Spleen (tissue), 7 donors: Measurements from ENCODE around the gene ACOXL.

ENCODE experiments used
- POLR2A ChIP-seq, 3 donors: fragments of 450-650 bp; IDR thresholded peaks; one replicate each; pipeline ENCODE4 v1.5.1; 2017; ENCODE audit warnings: antibody characterized with exemption in 3 of 3, mild to moderate bottlenecking in 1 of 3
- TF ChIP-seq, protein P1 (sequence below), 11 experiments: fragments of 200-600 bp in 7 of 11; fragments of 450-650 bp in 4 of 11; sonication (generic) in 4 of 11; IDR thresholded peaks in 8 of 11; conservative IDR thresholded peaks in 3 of 11; 1 replicate in 7 of 11; 2 replicates in 4 of 11; pipeline versions ENCODE4 v1.4.0 to v1.8.0; 2016 to 2021; ENCODE audit warnings: antibody characterized with exemption in 11 of 11, inconsistent platforms in 4 of 11, mild to moderate bottlenecking in 1 of 11
- donor health status: DM: no; HTN: no; CAD: no; lungs with moderate emphysema.
- donor health status: DM: no; HTN: no; CAD: no.
- donor health status: DM: no; HTN: no; CAD: no.

DNA sequence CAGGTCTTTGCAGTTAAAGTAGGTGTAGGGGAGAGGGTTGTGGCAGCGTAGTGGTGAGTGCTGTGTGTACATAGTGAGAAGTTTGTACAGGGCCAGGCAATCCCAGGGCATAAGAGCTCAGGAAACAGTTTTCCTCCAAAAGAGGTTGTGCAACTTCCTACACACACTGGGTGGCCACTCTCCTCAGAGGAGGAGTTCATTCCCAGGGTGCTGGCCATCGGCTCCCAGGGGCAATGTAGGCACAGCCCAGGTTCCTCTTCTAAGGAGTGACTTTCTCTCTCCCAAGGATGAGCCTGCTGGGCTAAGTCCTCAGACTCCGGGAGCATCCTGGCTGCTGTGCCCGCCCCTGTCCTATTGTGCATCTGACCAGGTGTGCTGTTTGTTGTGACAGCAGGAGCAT lies 3.0 kb downstream of the ACOXL start:
- TF ChIP-seq, protein P1, sequence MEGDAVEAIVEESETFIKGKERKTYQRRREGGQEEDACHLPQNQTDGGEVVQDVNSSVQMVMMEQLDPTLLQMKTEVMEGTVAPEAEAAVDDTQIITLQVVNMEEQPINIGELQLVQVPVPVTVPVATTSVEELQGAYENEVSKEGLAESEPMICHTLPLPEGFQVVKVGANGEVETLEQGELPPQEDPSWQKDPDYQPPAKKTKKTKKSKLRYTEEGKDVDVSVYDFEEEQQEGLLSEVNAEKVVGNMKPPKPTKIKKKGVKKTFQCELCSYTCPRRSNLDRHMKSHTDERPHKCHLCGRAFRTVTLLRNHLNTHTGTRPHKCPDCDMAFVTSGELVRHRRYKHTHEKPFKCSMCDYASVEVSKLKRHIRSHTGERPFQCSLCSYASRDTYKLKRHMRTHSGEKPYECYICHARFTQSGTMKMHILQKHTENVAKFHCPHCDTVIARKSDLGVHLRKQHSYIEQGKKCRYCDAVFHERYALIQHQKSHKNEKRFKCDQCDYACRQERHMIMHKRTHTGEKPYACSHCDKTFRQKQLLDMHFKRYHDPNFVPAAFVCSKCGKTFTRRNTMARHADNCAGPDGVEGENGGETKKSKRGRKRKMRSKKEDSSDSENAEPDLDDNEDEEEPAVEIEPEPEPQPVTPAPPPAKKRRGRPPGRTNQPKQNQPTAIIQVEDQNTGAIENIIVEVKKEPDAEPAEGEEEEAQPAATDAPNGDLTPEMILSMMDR (IDR thresholded peaks at IDR 0.05 in 8 of 11, conservative IDR thresholded peaks at IDR 0.05 in 3 of 11): no peak
- no peak for TF ChIP-seq POLR2A (IDR thresholded peaks at IDR 0.05)
